Endometrial microvascular endothelial cells (primary cell): ENCODE data around the gene NGF. TPM values are rescaled to one million over a fixed set of nuclear protein-coding genes. Genes with fewer than 3 reads are reported as not detected.
"Not testable (repeated sequence)": the region's sequence is repeated elsewhere in the genome, so short reads cannot be mapped to it uniquely, and the experiment has no call there.

ENCODE experiments used
- in situ Hi-C: cut with HindIII; loops from 2 replicates; pipeline ENCODE4 v1.10.0; 2017; ENCODE audit warnings: low sequenced_read_pairs, low pct_unique_long_range_greater_than_20kb; ENCODE audit errors: inconsistent ontology term
- total RNA-seq: library from RNA; depleted of rRNA; stranded (reverse); fragments of >200 nt; gene quantifications from one replicate; pipeline ENCODE4 v1.2.3, GENCODE V29; 2015; ENCODE audit errors: inconsistent ontology term

Gene NGF
- not detected for total RNA-seq

DNA sequence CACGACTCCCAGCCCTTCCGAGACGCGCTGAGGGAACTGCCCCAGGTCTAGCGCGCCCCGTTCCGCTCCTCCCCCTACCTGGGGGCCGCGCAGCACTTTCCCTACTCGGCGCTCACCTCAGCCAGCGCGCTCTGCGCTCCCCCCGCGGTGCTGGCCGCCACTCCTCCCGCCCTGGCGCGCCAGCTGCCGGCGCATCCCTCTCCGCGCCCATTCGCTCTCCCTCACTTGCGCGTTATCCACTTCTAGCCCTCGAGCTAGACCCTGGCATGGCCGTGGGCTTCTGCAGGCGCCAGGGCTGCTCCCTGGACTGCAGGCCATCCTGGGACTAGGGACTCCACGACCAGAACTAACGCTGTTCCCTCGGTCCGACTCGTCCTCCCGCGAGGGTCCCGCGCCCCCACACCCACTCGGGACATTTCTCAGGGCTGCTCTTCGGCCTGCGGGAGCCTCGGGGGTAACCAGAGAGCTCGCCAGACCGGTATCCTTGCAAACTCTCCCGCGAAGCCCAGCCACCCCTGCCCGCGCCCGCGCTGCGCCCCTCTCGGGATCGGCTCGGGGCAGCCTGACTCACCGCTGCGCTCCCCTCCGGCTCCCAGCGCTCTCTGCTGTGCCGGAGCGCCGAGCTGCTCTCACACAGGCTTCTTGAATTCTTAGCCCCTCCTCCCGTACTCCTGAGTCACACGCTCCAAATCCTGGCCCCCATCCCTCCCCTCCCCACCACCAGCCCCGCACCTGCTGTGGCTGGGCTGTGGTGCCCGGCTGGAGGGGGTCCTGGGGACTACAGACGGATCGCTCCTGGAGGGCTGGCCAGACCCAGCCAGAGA, at the start of gene NGF:
Gene NGF, minus strand, starts transcription at position 617 of the 824 bp plus-strand sequence. CDS start 51,454 bp downstream, outside the sequence.
- in situ Hi-C loops = no loop called here

DNA sequence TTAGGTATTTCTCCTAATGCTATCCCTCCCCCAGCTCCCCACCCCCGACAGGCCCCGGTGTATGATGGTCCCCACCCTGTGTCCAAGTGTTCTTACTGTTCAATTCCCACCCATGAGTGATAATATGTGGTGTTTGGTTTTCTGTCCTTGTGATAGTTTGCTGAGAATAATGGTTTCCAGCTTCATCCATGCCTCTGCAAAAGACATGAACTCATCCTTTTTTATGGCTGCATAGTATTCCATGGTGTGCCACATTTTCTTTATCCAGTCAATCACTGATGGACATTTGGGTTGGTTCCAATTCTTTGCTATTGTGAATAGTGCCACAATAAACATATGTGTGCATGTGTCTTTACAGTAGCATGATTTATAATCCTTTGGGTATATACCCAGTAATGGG, 45.4 kb upstream of the NGF start:
- in situ Hi-C loops = not testable (repeated sequence)

DNA sequence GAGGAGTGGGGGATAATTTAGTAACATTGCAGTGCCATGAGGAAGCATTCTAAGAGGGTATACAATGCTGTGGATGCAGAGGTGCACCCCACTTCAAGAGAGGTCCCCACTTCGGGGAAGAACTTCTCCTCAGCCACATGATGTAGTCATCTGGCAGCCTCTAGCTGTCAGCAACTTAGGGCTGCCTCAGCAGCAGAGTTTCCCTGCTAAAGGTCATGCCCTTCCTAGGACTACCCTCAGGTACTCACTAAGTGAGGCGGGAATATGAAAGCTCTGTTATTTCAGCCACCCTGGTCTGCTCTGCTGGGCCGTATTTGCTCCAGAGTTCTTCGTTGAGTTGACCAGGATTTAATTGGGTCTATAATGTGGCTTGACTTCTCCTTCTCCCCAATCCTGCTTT, 41.9 kb upstream of the NGF start:
- in situ Hi-C loops = no loop called here

DNA sequence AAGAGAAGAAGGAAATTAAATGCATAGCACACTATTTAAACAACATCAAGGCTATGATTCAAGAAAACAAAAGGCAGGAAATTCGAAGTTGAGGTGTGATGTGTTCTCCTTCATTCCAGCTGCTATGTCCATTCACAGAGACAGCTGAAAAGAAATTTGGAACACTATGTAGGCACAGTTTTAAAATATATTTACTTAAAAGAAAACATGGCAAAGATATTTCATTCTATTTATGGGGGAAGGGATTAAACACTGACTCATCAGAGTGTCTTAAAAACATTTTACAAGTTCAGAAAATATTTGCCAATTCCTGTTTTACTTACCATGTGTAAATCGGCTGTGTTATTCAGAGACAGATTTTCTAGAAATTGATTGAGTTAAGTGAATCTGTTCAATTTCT, 39.4 kb upstream of the NGF start:
- in situ Hi-C loops = no loop called here

DNA sequence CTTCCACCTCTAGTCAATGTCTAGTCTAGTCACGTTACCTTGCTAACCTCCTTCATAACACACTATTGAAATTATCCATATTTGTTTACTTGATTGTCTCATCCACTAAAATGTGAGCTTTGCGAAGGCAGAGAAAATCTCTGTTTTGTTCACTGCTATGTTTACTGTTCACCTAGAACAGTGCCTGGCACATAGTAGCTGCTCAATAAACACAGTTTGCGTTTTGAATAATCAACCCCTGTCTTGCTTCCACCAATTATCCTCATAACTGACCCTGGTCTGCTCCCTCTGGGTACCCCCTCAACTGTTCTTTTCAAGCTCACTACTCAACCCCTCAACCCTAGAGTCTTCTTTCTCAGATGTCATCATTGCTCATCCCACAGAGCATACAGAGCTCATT, 36.5 kb upstream of the NGF start:
- in situ Hi-C loops = loop anchor here (25.0 kb wide), 1 partner anchor 88 kb away; no protein-coding TSS in a partner anchor

DNA sequence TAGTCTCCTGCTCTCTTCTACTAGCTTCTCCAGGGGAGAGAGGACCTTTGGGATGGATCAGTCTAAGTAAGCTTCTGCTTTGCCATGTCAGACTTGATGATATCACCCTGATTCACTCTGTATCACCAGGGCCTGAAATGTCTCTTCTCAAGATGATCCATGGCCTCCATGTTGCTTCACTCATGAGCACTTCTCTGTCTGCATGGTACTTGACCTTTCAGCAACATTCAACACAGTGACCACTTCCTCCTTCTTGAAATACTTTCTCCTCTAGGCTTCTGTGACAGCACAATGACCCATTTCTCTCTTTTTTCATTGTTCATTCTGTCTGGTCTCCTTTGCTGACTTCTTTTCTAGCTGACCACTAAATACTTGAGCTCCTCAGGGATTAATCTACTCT, 35.3 kb upstream of the NGF start:
- in situ Hi-C loops = loop anchor here (25.0 kb wide), 1 partner anchor 89 kb away; no protein-coding TSS in a partner anchor

DNA sequence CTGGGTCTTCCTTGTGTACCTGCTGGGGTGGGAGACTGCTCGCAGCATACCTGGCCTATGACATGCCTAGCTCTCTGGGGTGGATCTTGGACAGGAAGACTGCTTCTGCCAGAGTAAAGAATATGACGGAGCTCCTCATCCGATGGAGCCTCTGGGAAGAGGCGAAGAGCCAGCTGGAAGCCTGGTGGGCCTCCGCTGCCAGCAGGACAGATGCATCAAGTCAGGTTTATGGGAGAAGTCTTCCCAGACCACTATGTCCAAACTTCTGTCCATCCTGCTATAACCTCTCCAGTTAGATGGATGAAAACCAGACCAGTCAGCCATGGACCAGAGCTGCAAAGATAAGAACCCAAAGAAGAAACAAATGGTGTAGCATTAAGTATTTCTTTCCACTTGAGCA, 27.7 kb upstream of the NGF start:
- in situ Hi-C loops = loop anchor here (25.0 kb wide), 1 partner anchor 97 kb away; no protein-coding TSS in a partner anchor

DNA sequence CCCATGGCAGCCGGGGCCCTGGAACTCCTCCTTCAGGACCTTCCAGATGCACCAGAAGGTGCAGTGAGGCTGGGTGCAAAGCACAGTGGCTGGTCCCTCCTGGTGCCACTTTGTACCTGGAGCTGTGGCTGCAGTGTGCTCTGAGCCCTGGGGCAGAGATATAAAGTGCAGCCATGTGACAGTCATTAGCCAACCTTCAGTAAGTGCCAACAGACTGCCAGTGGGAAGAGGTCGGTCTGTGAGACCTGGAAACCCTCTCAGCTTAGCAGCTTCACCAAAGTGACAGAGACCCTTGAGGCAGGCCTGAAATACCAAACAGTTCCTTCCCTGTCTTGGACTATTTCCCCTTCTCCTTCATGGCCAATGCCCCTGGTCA, 26.7 kb upstream of the NGF start:
- in situ Hi-C loops = loop anchor here (25.0 kb wide), 1 partner anchor 98 kb away; no protein-coding TSS in a partner anchor

DNA sequence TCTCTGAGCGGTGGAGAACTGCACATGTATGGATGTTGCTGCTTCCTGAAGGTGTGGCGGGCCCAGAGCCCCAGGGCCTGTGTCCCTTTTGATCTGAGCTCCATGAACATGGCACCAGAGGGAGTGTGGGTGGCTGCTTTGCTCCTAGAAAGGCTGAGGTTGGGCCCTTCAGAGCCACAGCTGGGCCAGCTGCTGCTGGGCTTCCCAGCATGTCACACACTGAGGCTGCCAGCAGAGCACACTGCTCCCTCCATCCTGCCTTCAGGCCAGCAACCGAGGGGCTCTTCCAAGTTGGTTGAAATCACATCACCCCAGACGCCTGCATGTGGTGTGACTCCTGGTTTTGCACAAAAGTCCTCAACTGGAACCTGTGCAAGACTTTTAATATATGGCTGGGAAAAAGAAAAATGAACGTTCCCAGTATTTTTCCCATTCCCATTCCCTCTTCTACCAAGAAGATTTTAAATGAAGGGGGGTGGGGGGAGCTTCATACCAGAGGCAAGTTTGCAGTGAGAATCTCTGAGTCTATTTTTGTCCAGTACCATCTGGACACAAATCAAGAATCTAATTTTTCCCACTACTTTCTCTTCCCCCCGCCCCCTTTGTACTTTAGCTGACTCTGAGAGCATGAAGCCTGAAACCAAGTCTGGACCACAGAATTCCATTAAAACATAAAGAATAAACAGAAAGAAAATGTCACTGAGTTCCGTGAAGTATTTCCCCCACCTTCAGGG, 26.2 kb upstream of the NGF start:
- in situ Hi-C loops = loop anchor here (25.0 kb wide), 1 partner anchor 98 kb away; no protein-coding TSS in a partner anchor

DNA sequence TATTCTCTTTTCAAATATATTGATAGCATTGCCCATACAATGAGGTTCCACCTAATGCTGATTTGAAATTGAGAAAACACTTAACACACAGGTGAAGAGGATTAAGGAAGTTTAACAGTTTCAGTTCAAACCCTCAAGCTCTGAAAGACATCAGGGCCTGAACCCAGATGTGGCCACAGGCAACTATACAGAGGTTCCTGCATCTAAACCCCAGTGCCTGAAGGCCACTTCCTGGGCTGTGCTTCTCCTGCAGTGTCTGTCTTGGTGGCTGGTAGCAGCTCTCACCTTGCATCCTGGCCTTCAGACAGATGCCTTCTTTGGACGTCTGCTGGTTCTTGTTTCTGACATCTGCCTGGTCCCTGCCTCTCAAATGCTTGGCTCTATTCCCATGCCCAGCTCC, 25.1 kb upstream of the NGF start:
- in situ Hi-C loops = loop anchor here (25.0 kb wide), 1 partner anchor 99 kb away; no protein-coding TSS in a partner anchor

DNA sequence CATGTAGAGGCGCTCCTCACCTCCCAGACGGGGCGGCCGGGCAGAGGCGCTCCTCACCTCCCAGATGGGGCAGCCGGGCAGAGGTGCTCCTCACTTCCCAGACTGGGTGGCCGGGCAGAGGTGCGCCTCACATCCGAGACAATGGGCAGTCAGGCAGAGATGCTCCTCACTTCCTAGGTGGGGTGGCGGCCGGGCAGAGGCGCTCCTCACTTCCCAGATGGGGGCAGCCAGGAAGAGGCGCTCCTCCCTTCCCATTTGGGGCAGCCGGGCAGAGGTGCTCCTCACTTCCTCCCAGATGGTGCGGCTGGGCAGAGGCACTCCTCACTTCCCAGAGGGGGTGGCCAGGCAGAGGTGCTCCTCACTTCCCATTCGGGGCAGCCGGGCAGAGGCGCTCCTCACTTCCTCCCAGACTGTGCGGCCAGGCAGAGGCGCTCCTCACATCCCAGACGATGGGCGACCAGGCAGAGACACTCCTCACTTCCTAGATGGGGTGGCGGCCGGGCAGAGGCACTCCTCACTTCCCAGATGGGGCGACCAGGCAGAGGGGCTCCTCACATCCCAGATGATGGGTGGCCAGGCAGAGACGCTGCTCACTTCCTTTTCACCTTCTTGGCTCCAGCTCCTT, 22.6 kb upstream of the NGF start:
- in situ Hi-C loops = loop anchor here (25.0 kb wide), 1 partner anchor 102 kb away; no protein-coding TSS in a partner anchor

DNA sequence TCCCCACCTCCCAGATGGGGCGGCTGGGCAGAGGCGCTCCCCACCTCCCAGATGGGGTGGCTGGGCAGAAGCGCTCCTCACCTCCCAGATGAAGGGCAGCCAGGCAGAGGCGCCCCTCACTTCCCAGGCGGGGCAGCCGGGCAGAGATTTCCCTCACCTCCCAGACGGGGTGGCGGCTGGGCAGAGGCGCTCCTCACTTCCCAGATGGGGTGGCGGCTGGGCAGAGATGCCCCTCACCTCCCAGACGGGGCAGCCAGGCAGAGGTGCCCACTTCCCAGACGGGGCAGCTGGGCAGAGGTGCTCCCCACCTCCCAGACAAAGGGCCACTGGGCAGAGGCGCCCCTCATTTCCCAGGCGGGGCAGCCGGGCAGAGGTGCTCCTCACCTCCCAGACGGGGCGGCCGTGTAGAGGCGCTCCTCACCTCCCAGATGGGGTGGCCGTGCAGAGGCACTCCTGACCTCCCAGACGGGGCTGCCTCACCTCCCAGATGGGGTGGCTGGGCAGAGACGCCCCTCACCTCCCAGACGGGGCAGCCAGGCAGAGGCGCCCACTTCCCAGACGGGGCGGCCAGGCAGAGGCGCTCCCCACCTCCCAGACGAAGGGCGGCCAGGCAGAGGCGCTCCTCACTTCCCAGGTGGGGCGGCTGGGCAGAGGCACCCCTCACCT, 21.9 kb upstream of the NGF start:
- in situ Hi-C loops = loop anchor here (25.0 kb wide), 1 partner anchor 102 kb away; no protein-coding TSS in a partner anchor

DNA sequence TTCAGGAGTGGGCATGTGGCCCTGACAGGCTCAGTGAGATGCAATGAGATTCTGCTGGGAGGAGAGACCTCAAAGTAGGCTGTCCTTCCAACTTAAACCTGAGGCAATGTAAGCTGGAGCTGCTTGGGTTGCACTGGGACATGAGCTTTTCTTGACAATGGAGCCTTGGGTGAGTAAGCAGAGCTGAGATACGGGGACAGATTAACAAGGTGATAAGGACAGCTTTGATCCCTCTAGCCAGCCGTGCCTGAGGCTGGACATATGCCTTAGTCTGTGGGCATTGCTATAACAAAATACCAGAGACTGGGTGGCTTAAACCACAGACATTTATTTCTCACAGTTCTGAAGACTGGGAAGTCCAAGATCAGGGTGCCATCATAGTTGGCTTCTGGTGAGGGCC, 18.3 kb upstream of the NGF start:
- in situ Hi-C loops = loop anchor here (25.0 kb wide), 1 partner anchor 106 kb away; no protein-coding TSS in a partner anchor

DNA sequence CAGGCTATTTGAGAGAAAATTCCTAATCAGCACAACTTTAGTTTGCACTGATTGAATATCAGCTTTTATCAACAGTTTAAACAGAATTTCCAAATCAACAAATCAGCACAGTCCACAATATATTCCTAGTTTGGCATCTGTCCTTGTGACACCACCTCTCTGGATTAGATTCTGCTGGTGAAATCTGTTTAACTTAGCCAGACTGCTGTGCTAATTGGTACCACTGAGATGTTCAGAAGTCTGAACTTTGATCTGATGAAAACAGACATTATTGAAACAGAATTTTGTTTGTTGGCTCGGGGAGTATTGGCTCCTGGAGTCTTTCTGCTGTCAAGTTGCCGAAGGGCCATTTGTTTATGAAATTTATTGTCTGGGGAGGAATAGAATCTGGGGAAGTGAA, 17.0 kb upstream of the NGF start:
- in situ Hi-C loops = loop anchor here (25.0 kb wide), 1 partner anchor 107 kb away; no protein-coding TSS in a partner anchor

DNA sequence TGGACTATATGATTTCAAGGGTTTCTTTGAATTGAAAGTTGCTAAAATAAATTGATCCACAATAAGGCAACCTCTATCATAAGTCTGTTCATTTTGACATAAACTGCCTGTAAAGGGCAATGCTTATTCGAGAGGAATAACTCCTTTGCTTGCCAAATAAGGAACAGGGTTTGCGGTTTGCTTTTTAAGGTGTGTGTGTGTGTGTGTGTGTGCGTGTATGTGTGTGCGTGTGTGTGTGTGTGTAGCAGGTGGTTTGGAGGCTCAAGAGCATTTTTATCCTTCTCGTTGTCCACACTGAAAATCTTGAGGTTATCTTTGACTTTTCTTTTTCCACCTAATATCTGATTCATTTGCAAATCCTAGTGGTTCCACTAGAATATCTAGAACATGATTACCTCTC, 13.1 kb upstream of the NGF start:
- in situ Hi-C loops = loop anchor here (25.0 kb wide), 1 partner anchor 111 kb away; no protein-coding TSS in a partner anchor

DNA sequence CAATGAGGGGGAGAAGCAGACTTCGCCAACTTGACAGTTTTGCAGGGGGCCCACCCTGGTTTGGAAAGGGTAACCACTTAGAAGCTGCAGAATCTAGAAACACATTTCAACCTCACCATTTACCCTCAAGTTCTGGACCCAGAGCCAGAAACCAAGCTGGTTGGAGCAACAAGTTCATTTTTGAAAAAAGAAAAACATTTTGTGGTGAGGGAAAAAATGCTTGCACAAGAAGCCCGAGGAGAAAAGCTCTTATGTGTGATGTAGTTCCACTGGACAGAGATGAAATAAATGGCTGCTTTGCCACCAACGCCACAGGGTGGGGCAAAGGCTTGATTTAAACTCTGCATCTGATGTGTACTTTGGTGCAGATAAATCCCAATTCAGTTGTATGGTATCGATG, 10.6 kb upstream of the NGF start:
- in situ Hi-C loops = no loop called here

DNA sequence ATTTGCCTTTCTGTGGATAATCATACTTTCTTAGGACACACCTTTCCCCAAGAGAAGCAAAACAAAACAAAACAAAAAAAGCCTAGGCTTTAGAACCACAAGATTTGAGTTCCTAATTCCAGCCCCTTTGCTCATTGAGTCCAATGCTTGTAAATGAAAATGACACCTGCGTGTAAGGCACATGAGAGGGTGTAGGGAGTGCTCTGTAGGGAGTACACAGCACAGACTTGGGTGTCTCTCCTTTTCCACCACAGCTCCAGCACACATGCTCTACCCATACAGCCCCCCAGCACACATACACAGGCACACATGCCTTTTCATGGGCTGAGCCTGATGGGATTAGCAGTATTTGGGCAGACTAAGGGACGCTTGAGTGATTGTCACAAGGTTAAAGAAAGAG, 9.2 kb upstream of the NGF start:
- in situ Hi-C loops = no loop called here

DNA sequence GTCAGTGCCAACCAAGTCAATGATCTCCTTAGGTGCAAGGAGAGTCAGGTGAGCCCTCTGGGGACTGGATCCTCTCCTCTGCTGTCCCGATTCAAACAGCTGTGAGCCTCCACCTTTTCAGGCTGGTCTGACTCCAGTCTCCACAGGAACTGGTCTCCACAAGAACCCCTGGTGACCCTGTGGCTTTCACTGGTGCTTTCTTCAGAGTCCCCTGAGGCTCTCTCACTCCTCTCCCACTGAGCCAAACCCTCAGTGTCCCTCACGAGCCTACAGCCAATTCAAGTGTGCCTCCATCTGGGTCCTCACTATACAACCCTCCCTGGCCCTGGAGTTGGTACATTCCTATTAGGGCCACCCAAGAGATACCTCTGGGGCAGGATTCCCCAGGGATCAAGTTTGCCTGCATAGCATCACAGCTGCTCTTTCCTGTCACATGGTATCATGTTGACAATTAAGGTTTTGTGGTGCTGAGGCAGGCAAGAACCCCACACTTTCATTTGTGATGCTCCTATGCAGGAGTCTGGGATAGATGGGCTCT, 5.2 kb upstream of the NGF start:
- in situ Hi-C loops = no loop called here
